Stimulated activated CD4-positive, alpha-beta T cell treated with anti-CD3 and anti-CD28 coated beads, Interleukin-4, amount 100 ng/mL, for 4 hours (primary cell): ENCODE results near the gene ROPN1L.

Source experiments
- DNase-seq, 2 experiments: peaks; one replicate each; pipeline ENCODE4 v3.0.0-alpha.2; 2020

The ROPN1L gene

DNA sequence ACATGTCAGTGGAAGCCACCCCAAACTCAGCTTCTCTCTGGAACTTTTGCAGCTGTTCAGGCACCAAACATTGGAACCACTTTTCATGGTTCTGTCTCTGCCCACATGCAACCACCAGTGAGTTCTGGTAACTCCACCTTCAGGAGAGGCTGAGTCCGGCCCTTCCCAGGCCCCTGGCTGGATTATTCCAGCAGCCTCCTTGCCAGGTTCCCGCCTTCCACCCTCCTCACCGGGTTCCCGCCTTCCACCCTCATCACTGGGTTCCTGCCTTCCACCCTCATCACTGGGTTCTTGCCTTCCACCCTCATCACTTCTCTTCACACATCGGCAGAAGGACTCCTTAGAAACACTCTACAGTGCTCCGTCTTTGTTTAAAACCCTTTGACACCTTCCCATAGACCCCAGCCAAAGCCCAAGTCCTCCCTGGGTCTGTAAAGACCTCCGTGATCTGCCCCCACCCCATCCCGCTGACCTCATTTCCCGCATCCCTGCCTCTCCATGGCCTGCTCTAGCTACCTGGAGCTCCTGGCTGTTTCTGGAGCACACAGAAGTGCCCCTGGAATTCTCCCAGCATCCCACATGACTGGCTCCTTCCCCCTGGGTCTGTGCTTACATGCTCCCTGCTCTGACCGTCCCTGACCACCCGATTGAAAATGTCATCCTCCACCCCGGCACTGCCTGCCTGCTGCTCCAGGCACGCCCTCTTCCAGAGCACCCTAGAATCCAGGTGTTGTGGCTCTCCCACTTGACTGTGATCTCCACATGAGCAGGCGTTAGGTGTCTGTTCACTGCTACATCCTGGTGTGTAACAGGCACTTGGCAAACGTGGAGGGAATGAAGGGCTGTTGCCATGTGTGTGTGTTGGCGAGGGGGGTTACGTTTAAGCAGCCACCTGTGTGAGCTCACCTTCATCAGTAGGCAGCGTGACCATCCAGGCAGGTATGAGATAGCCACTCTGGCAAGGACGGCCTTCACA is 17.7 kb downstream of the ROPN1L start:
- no peak for DNase-seq

DNA sequence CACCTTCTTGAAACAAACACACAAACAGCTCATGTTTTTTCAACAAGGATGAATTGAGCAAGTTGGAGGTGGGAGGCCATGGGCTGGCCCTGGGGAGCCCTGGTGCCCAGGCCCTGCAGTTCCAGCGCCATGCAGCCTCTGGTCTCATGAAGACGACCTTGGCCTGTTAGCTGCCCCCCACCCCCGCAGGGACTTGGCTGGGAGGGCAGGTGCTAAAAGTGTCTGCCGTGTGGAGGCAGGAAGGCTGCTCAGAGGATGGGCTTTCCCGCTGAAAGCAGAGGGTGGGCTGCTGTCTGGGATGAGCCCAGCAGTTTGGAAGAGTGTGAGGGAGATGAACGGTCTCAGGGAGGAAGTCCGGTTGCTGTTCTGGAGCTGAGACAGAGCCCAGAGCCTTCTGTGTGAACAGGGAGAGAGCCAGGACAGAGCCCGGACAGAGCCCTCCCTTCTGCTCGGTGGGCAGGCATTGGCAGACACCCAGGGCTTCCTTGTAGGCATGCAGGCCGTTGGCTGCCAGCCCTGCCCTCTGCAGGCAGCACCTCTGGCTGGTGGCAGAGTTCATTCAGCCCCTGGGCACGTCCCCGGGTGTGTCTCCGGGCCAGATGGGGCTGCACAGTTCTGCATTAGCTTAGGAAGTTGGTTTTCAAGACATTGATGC is 18.7 kb downstream of the ROPN1L start:
- no peak for DNase-seq

DNA sequence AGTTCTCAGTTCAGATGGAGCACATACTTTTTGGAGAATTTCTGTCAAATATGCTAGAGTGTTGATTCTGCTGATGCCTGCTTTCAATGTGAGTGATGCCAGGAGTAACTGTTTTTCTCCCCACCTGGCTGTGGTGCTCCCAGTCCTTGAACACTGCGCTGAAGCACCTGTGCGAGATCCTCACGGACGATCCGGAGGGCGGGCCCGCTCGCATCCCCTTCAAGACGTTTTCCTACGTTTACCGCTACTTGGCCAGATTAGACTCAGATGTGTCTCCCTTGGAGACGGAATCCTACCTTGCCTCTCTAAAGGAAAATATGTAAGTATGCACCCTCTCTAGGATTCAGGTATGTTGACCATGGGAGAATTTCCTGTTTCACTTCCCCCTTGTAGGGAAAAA is 19.4 kb downstream of the ROPN1L start:
- DNase-seq, result no peak

GRCh38 chr5:10461904-10462555 is 20.4 kb downstream of the ROPN1L start:
- no peak for DNase-seq

DNA sequence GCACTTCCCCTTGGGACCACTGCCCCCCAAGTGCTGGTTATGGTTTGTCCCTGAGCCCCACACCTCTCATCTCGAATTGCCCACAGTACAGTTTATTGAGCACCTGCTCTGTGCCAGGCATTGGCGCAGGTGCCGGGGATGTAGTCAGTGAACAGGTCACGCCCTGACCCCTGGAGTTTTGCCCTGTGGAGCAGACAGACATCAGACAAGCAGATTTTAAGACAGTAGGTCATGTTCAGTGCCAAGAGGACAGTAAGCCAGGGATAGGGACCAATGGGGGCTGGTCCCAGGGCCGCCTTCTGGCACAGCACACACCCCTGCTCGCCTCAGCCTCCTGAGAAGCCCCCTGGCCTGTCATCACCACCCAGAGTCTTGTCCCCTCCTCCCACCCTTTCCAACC is 21.9 kb downstream of the ROPN1L start:
- DNase-seq, result no peak

DNA sequence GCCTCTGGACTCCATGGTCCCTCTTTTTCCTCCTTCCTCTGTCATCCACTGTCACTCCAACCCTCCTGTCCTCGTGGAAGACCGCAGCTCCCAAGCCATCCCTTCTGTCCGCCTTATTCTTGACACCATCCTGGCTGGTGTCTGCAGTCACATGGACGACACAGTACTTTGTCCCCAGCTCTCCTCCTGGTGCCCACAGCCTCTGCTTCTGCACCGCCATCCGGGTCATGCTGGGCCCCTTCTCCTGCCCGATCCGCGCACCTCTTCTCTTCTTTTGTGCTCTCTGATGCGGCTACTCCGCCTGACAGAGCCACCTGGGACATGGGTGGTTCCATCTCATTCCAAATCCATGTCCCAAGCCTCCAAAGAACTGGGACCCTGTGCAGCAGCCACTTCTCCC is 22.5 kb downstream of the ROPN1L start:
- no peak for DNase-seq

GRCh38 chr5:10465726-10466125 is 24.0 kb downstream of the ROPN1L start:
- no peak for DNase-seq

DNA sequence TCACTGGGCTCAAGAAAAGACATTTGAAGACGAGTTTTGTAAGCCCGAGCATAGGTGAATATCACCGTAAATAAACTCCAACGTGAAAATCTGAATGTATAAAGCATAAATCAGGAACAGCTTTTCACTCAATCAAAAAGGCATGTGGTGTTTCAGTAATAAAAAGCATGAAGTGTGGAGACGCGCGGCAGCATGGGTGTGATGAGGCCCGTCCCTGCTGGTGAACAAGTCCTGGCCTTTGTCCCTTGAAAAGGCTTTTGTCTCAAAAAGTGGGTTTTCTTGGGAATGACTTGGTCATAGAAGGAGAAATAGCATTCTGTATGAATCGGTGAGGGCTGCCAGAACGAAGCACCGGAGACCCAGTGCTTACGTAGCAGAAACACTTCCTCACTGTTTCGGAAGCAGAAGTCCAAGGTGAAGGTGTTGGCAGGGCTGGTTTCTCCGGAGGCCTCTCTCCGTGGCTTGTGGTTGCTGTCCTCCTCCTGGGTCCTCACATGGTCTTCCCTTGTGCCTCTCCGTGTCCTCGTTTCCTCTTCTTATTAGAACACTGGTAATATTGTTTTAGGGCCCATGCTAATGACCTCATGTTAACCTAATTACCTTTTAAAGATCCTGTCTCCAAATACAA is 24.9 kb downstream of the ROPN1L start:
- no peak for DNase-seq

DNA sequence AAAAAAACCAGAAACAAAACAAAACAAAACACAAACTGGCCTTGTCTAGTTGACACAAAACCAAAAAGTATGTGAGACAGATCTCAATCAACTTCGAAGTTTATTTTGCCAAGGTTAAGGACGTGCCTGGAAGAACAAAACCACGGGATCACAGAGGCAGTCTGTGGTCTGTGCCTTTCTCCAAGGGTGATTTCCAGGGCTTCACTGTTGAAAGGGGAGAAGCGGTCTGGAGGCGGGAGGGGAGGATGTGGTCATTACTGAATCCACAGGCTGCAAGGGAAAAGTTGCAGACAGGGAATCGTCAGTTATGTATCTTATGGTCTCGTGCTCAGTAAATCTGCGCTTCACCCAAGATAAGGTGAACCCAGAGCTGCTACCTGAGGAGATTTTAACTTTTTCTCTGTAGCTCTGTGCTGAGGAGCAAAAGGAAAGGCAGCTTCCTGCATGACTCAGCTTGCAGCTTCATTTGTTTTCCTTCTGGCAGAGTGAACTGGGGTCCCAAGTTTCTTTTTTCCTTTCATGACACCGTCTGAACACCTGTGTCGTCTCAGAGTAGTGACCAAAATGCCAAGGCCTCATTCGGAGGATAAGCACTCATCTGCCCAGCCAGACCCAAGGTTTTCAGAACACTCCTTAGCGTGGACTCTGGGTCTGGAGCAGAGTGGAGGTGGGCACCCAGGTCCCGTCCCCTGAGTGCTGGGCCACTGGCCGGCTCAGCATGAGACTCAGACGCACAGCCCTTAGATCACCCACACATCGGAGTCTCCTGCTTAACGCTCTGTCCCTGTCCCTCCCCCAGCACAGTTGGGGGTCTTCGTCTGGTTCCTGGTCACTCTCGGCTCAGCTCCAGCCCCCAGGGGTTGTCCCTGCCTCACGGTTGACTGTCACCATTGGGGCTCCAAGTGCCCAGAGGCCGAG is 25.9 kb downstream of the ROPN1L start:
- no peak for DNase-seq

DNA sequence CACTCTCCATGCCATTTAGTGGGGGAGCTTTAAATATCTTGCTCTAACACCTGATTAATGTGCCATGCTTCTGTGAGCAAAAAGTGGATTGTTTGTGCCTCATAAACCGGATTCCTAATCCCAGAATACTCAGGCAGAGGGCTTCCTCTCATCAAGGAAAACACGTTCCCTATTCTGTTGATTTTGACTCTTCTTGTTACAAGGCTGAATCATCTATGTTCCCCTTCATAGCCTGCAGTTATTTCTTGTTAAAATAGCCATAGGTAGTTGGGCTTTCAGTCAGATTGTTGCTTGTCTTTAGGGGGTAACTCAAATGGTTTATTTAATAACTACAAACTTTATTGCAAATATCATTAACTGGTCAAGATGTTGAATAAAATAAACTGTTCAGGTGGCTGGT is 26.6 kb downstream of the ROPN1L start:
- no peak for DNase-seq

GRCh38 chr5:10469253-10470050 is 27.8 kb downstream of the ROPN1L start:
- DNase-seq, result no peak

GRCh38 chr5:10470669-10471068 is 29.0 kb downstream of the ROPN1L start:
- no peak for DNase-seq

- DNase-seq, result no peak
Observed at GRCh38 chr5:10471677-10472076, 30.0 kb downstream of the ROPN1L start.

DNA sequence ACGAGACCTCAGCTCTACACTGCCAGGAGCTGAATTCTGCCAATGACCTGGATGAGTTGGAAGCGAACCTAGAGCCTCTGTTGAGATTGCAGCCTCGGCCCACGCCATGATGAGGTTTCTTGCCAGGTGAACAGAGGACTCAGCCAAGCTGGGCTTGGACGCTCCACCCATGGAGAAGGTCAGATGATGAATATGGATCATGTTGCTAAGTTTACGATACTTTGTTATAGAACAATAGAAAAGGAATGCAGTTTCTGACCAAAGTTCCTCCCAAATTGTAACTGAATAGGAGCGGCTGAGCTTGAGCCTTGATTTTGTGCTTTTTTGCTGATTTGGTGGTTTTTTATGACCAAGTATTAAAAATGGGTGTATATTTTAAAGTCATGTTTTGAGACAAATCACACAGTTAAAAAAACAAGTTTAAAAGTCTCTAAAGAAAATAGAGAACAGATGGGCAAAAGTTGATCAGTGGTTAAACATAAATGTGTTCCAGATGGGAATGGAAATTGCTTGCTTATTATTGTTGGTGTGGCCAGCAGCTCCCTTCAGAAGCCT is 32.9 kb downstream of the ROPN1L start:
- DNase-seq, result no peak

DNA sequence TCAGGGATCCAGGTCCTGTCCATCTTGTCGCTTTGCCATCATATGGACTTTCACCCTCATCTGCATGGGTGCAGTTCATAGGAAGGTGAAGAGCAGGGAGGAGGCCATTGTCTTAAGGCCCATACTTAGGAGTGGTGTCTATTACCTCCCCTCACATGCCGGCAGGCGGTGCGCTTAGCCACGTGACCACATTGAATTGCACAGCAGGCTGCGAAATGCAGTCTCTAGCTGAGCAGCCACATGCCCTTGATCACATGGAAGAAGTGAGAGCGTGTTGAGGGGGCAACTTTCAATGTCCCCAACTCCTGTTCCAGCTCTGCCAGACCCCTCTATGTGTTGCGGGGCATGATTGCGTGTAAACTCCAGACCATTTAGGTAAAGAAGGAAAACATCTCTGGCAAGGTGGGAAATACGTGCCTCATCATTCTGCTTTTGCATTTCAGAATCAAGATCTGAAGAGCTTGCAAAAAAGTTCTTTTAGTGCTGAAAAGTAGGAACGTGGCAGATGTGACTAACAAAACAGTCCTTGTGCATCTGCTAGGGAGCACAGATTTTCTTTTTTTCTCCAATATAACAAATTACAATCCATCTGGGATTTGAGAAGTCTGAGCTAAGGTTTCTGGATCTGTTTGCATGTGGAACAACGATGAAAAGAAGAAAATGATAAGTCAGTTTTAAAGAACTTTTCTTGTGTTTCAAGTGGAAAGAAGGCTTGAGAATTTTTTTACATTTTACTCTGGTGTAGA is 34.4 kb downstream of the ROPN1L start:
- no peak for DNase-seq

GRCh38 chr5:10476878-10477277 is 35.2 kb downstream of the ROPN1L start:
- DNase-seq, result no peak

DNA sequence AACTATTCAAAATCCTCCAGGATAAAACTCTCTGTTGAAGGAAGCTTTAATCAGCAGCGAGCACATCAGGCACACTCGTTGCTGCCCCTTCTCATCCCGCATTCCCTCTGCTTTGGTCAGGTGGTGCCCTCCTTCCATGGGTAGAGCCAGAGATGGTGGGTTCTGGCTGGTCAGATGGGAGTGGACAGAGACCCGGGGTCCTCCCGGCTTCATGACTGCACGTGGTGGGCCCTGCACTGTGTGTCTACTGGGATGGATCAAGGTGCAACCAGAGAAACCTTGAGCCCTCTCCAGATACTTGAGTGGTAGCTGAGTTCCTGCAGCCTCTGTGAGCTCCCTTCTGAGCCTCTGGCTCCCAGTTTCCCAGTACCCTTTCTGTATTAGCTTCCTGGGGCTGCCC is 36.3 kb downstream of the ROPN1L start:
- no peak for DNase-seq

DNA sequence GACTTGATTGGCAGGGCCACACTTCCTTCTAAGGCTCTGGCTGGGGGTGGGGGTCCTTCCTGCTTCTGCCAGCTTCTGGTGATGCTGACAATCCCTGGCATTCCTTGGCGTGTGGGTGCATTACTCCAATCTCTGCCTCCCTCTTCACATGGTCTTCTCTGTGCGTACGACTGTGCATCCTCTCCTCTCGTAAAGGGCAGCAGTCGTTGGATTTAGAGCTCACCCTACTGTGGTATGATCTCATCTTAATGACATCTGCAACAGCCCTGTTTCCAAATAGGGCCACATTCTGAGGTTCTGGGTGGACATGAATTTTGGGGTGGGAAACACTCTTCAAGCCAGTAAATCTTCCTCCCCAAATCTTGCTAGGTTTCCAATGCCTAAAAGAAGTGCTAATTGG is 36.8 kb downstream of the ROPN1L start:
- no peak for DNase-seq

DNA sequence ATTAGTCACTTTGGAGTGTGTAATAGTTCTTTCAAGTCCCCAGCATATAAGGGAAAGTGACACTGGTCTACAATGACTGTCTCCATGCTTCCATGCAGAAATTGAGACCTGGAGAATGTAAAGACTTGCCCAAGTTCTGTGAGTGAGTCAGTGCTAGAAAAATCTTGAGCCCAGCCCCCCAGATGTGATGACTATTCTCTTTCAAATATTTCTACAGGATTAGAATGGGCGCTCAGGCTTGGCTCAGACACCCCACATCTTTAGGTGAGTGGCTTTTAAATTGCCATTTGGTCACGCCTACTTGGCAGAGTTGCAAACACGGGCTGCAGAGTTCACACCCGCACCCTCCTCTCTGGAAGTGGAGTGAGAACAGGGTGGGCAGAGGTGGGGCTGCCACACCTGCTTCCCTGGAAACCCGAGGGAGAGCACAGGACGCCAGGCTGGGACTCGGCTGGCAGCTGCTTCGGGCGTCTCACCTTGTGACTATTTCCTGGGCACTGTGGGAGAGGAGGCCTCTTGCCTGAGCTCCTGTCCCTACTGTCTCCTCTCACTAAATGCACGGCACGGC is 37.6 kb downstream of the ROPN1L start:
- DNase-seq, result no peak
